H9 (cell line): ENCODE results near the gene BBS10. TPM values are rescaled to one million over a fixed set of nuclear protein-coding genes. Genes with fewer than 3 reads are reported as not detected.
"Not testable (repeated sequence)": the region's sequence is repeated elsewhere in the genome, so short reads cannot be mapped to it uniquely, and the experiment has no call there.

ENCODE experiments used
- DNase-seq: peaks from one replicate; pipeline ENCODE4 v3.0.0-alpha.2; 2017
- H2AFZ ChIP-seq: one replicate; pipeline ENCODE4 v1.6.1; 2013; ENCODE audit warnings: mild to moderate bottlenecking, low read length, control low read depth, moderate library complexity
- H2AK5ac ChIP-seq: 2 replicates; pipeline ENCODE4 v1.6.1; 2013; ENCODE audit warnings: low read length, control low read depth, mixed read lengths; ENCODE audit not compliant: insufficient read length
- H2BK120ac ChIP-seq: one replicate; pipeline ENCODE4 v1.6.1; 2013; ENCODE audit warnings: low read depth, mild to moderate bottlenecking, low read length, control low read depth, inconsistent platforms; ENCODE audit not compliant: poor library complexity, severe bottlenecking
- H2BK12ac ChIP-seq: 2 replicates; pipeline ENCODE4 v1.6.1; 2013; ENCODE audit warnings: low read length, control low read depth, mixed read lengths, low read depth; ENCODE audit not compliant: insufficient read length
- H2BK15ac ChIP-seq: 2 replicates; pipeline ENCODE4 v1.6.1; 2013; ENCODE audit warnings: low read depth, low read length, control low read depth
- H2BK20ac ChIP-seq: one replicate; pipeline ENCODE4 v1.6.1; 2013; ENCODE audit warnings: low read depth, mild to moderate bottlenecking, low read length, control low read depth, inconsistent platforms; ENCODE audit not compliant: poor library complexity, severe bottlenecking
- H2BK5ac ChIP-seq: 2 replicates; pipeline ENCODE4 v1.6.1; 2013; ENCODE audit warnings: low read length, control low read depth, mixed read lengths; ENCODE audit not compliant: insufficient read length
- H3K14ac ChIP-seq: 2 replicates; pipeline ENCODE4 v1.6.1; 2013; ENCODE audit warnings: low read length, control low read depth; ENCODE audit not compliant: insufficient read depth
- H3K18ac ChIP-seq: 2 replicates; pipeline ENCODE4 v1.6.1; 2013; ENCODE audit warnings: low read depth, mild to moderate bottlenecking, mixed read lengths, low read length, control low read depth; ENCODE audit not compliant: insufficient read length
- H3K23ac ChIP-seq: 2 replicates; pipeline ENCODE4 v1.6.1; 2013; ENCODE audit warnings: low read length, control low read depth, mixed read lengths, low read depth; ENCODE audit not compliant: insufficient read length
- H3K23me2 ChIP-seq: 2 replicates; pipeline ENCODE4 v1.6.1; 2013; ENCODE audit warnings: low read depth, mild to moderate bottlenecking, mixed read lengths, low read length, control low read depth; ENCODE audit not compliant: insufficient read length, poor library complexity, severe bottlenecking
- H3K27ac ChIP-seq: 2 replicates; pipeline ENCODE4 v1.5.1; 2013; ENCODE audit warnings: low read length, control low read depth, mixed read lengths, low read depth; ENCODE audit not compliant: insufficient read length
- H3K27me3 ChIP-seq: 2 replicates; pipeline ENCODE4 v1.6.1; 2013; ENCODE audit warnings: low read length, control low read depth, inconsistent platforms; ENCODE audit not compliant: insufficient read depth
- H3K4ac ChIP-seq: 2 replicates; pipeline ENCODE4 v1.6.1; 2013; ENCODE audit warnings: low read depth, mild to moderate bottlenecking, control low read depth, inconsistent platforms, low read length, moderate library complexity
- H3K4me1 ChIP-seq: 2 replicates; pipeline ENCODE4 v1.6.1; 2013; ENCODE audit warnings: low read length, control low read depth, inconsistent platforms; ENCODE audit not compliant: insufficient read depth
- H3K4me2 ChIP-seq: 2 replicates; pipeline ENCODE4 v1.6.1; 2013; ENCODE audit warnings: low read length, control low read depth, mixed read lengths; ENCODE audit not compliant: insufficient read length, insufficient read depth
- H3K56ac ChIP-seq: 2 replicates; pipeline ENCODE4 v1.6.1; 2013; ENCODE audit warnings: low read depth, mild to moderate bottlenecking, mixed read lengths, low read length, control low read depth; ENCODE audit not compliant: insufficient read length
- H3K79me1 ChIP-seq: 2 replicates; pipeline ENCODE4 v1.6.1; 2013; ENCODE audit warnings: low read depth, mild to moderate bottlenecking, moderate library complexity, low read length, control low read depth, inconsistent platforms; ENCODE audit not compliant: insufficient read depth, poor library complexity, severe bottlenecking
- H3K79me2 ChIP-seq: 2 replicates; pipeline ENCODE4 v1.6.1; 2013; ENCODE audit warnings: low read length, control low read depth, inconsistent platforms; ENCODE audit not compliant: insufficient read depth
- H3K9ac ChIP-seq: 2 replicates; pipeline ENCODE4 v1.6.1; 2013; ENCODE audit warnings: low read length, control low read depth, mixed read lengths; ENCODE audit not compliant: insufficient read length; ENCODE audit errors: extremely low read depth
- H3K9me3 ChIP-seq: one replicate; pipeline ENCODE4 v1.6.1; 2013; ENCODE audit warnings: low read depth, low read length, inconsistent platforms; ENCODE audit not compliant: control insufficient read depth
- H3T11ph ChIP-seq: one replicate; pipeline ENCODE4 v1.6.1; 2013; ENCODE audit warnings: mild to moderate bottlenecking, low read length, control low read depth, inconsistent platforms
- H4K20me1 ChIP-seq: one replicate; pipeline ENCODE4 v1.6.1; 2013; ENCODE audit not compliant: control insufficient read depth, insufficient read length, insufficient read depth
- H4K5ac ChIP-seq: 2 replicates; pipeline ENCODE4 v1.6.1; 2013; ENCODE audit warnings: low read depth, mild to moderate bottlenecking, mixed read lengths, low read length, control low read depth; ENCODE audit not compliant: insufficient read length
- H4K8ac ChIP-seq: replicated peaks from 2 replicates; pipeline ENCODE4 v1.6.1; 2013; ENCODE audit warnings: low read length, control low read depth, mixed read lengths, low read depth; ENCODE audit not compliant: insufficient read length
- H4K91ac ChIP-seq: 2 replicates; pipeline ENCODE4 v1.6.1; 2013; ENCODE audit warnings: low read depth, mild to moderate bottlenecking, moderate library complexity, mixed read lengths, low read length, control low read depth; ENCODE audit not compliant: insufficient read length
- H3K27ac Mint-ChIP-seq, 3 experiments: 2 replicates in 2 of 3; 3 replicates in 1 of 3; pipeline ENCODE4 v1.8.0; 2020 to 2021; ENCODE audit warnings: mixed read lengths in 3 of 3, mild to moderate bottlenecking in 1 of 3, moderate library complexity in 1 of 3
- H3K27me3 Mint-ChIP-seq: 2 replicates; pipeline ENCODE4 v1.8.0; 2021; ENCODE audit warnings: low read depth, mild to moderate bottlenecking, moderate library complexity, mixed read lengths
- H3K36me3 Mint-ChIP-seq, 3 experiments: 2 replicates in 2 of 3; 3 replicates in 1 of 3; pipeline ENCODE4 v1.8.0; 2020 to 2021; ENCODE audit warnings: low read depth in 3 of 3, mixed read lengths in 3 of 3; ENCODE audit not compliant: insufficient read depth in 1 of 3
- H3K4me1 Mint-ChIP-seq, 2 experiments: 2 replicates each; pipeline ENCODE4 v1.8.0; 2020; ENCODE audit warnings: mixed read lengths in 2 of 2
- H3K4me3 Mint-ChIP-seq, 2 experiments: 2 replicates in 1 of 2; 3 replicates in 1 of 2; pipeline ENCODE4 v1.8.0; 2020 to 2021; ENCODE audit warnings: mild to moderate bottlenecking in 2 of 2, mixed read lengths in 2 of 2, moderate library complexity in 1 of 2
- H3K9me3 Mint-ChIP-seq, 2 experiments: 2 replicates in 1 of 2; 3 replicates in 1 of 2; pipeline ENCODE4 v1.8.0; 2020; ENCODE audit warnings: mild to moderate bottlenecking in 2 of 2, mixed read lengths in 2 of 2, moderate library complexity in 1 of 2
- WGBS: extraction: QIAGEN DNeasy Blood & Tissue Kit; methylation state at CpG from one replicate; pipeline ENCODE4 v1.1.7; 2013; ENCODE audit warnings: missing lambda C conversion rate, low lambda C conversion rate, mixed read lengths; ENCODE audit not compliant: insufficient read length; ENCODE audit errors: extremely low coverage; 5-methylcytosine and 5-hydroxymethylcytosine counted together
- total RNA-seq: library from RNA; stranded (reverse); gene quantifications from 2 replicates; pipeline ENCODE4 v1.2.1, GENCODE V29; 2021
- TF ChIP-seq, protein P1 (sequence below): fragments of 200-600 bp; sonication (generic); conservative IDR thresholded peaks from 3 replicates; pipeline ENCODE4 v1.8.0; 2021; ENCODE audit warnings: antibody characterized with exemption, mild to moderate bottlenecking

The BBS10 gene
- total RNA-seq, 1 experiment from 2014 or later = 6.6 TPM

GRCh38 chr12:76366163-76366562, 17.9 kb upstream of the BBS10 start:
- Mint-ChIP-seq H3K27me3 (no peaks in the 10 kb centered on the region), H3K4me1 (no peaks in the 10 kb centered on the region; a peak in 1 of 4 replicates), H3K27ac (no peak overlapping the region), H3K36me3 (peaks cover 24 to 54% (median 54%) of the 10 kb centered on the region in 3 experiments), H3K4me3 (no peak overlapping the region), H3K9me3 (no peaks in the 10 kb centered on the region)
- H3T11ph ChIP-seq = no peak overlapping the region
- no peak overlapping the region for H4K5ac ChIP-seq
- no peak overlapping the region for H3K56ac ChIP-seq
- H2AK5ac ChIP-seq = no peak overlapping the region
- no peak overlapping the region for H3K27ac ChIP-seq
- H3K23ac ChIP-seq = no peak overlapping the region
- H2BK12ac ChIP-seq = no peak overlapping the region
- H3K4me2 ChIP-seq = no peak overlapping the region
- H3K23me2 ChIP-seq = no peaks in the 10 kb centered on the region
- H2AFZ ChIP-seq = no peak overlapping the region
- no peak overlapping the region for H2BK15ac ChIP-seq
- no peak overlapping the region for H2BK5ac ChIP-seq
- WGBS = no CpG with 5 or more reads among the region's 1 CpG
- H4K20me1 ChIP-seq = no peaks in the 10 kb centered on the region
- H3K27me3 ChIP-seq = no peaks in the 10 kb centered on the region
- H2BK20ac ChIP-seq = no peak overlapping the region
- no peak overlapping the region for H2BK120ac ChIP-seq
- H3K4ac ChIP-seq = no peak overlapping the region
- no peaks in the 10 kb centered on the region for H3K79me1 ChIP-seq
- no peaks in the 10 kb centered on the region for H3K79me2 ChIP-seq
- TF ChIP-seq, protein P1, sequence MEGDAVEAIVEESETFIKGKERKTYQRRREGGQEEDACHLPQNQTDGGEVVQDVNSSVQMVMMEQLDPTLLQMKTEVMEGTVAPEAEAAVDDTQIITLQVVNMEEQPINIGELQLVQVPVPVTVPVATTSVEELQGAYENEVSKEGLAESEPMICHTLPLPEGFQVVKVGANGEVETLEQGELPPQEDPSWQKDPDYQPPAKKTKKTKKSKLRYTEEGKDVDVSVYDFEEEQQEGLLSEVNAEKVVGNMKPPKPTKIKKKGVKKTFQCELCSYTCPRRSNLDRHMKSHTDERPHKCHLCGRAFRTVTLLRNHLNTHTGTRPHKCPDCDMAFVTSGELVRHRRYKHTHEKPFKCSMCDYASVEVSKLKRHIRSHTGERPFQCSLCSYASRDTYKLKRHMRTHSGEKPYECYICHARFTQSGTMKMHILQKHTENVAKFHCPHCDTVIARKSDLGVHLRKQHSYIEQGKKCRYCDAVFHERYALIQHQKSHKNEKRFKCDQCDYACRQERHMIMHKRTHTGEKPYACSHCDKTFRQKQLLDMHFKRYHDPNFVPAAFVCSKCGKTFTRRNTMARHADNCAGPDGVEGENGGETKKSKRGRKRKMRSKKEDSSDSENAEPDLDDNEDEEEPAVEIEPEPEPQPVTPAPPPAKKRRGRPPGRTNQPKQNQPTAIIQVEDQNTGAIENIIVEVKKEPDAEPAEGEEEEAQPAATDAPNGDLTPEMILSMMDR = no peak
- H3K4me1 ChIP-seq = no peaks in the 10 kb centered on the region
- no peak overlapping the region for H4K91ac ChIP-seq
- H3K9ac ChIP-seq = no peak overlapping the region
- H3K14ac ChIP-seq = no peak overlapping the region
- H3K18ac ChIP-seq = no peak overlapping the region
- H3K9me3 ChIP-seq = no peaks in the 10 kb centered on the region
- no peak overlapping the region for H4K8ac ChIP-seq
- DNase-seq = no peak

GRCh38 chr12:76364131-76364530, 15.9 kb upstream of the BBS10 start:
- not testable (repeated sequence) for H3K27ac ChIP-seq, H3K4me3 Mint-ChIP-seq, H4K8ac ChIP-seq, H3K4ac ChIP-seq, H2AK5ac ChIP-seq, H3K9me3 Mint-ChIP-seq, H4K5ac ChIP-seq, H3K4me1 Mint-ChIP-seq, H3K23me2 ChIP-seq, H3T11ph ChIP-seq, H3K4me2 ChIP-seq, H3K9ac ChIP-seq, H3K27me3 ChIP-seq, H3K14ac ChIP-seq, H2BK20ac ChIP-seq, H3K23ac ChIP-seq, H3K79me2 ChIP-seq, H3K56ac ChIP-seq, DNase-seq, H3K9me3 ChIP-seq, H3K27me3 Mint-ChIP-seq, H2BK15ac ChIP-seq, H4K91ac ChIP-seq, H4K20me1 ChIP-seq, H2AFZ ChIP-seq, H3K4me1 ChIP-seq, H3K27ac Mint-ChIP-seq, H3K18ac ChIP-seq, H2BK120ac ChIP-seq, H2BK12ac ChIP-seq, H3K79me1 ChIP-seq, H2BK5ac ChIP-seq
- H3K36me3 Mint-ChIP-seq = peaks cover 20 to 59% (median 47%) of the 10 kb centered on the region in 3 experiments
- no CpG with 5 or more reads among the region's 5 CpGs for WGBS
